Activated CD8-positive, alpha-beta memory T cell treated with anti-CD3 and anti-CD28 coated beads for 1 hour (primary cell): ENCODE results near the gene ZNF385C.

Experiments used
- DNase-seq, 2 donors: peaks; one replicate each; pipeline ENCODE4 v3.0.0-alpha.2; 2020; ENCODE audit warnings: low read depth in 1 of 2; ENCODE audit errors: extremely low read depth in 1 of 2

ZNF385C gene

GRCh38 chr17:42052346-42052877, 45.9 kb downstream of the ZNF385C start:
- no peak for DNase-seq

GRCh38 chr17:42051645-42052044, 46.6 kb downstream of the ZNF385C start:
- DNase-seq = no peak

GRCh38 chr17:42051013-42051400, 47.3 kb downstream of the ZNF385C start:
- no peak for DNase-seq

GRCh38 chr17:42050393-42051012, 47.8 kb downstream of the ZNF385C start, which contains the start of gene C17orf113:
TSS of gene C17orf113 (minus strand) at chr17:42050601. CDS start at chr17:42043376, 7,225 bp downstream.
- peak in 1 of 2 donors; percentile 31 for DNase-seq

- DNase-seq = no peak
These were observed 48.4 kb downstream of the ZNF385C start for GRCh38 chr17:42049834-42050392.

GRCh38 chr17:42047343-42047742, 50.9 kb downstream of the ZNF385C start:
- DNase-seq = no peak

GRCh38 chr17:42045719-42046118, 52.6 kb downstream of the ZNF385C start:
- no peak for DNase-seq

GRCh38 chr17:42042598-42043319, 55.5 kb downstream of the ZNF385C start:
- no peak for DNase-seq

GRCh38 chr17:42041619-42042018, 56.7 kb downstream of the ZNF385C start:
- DNase-seq = no peak

- no peak for DNase-seq
These were observed 57.5 kb downstream of the ZNF385C start for GRCh38 chr17:42040818-42041217.

GRCh38 chr17:42039794-42040763, 58.2 kb downstream of the ZNF385C start:
- DNase-seq = no peak

GRCh38 chr17:42038221-42038973, 59.9 kb downstream of the ZNF385C start:
- DNase-seq = no peak

- no peak for DNase-seq
These were observed 64.2 kb downstream of the ZNF385C start for GRCh38 chr17:42034059-42034458.

- no peak for DNase-seq
These were observed 66.7 kb downstream of the ZNF385C start for GRCh38 chr17:42031584-42031983.

GRCh38 chr17:42028791-42029127, 69.5 kb downstream of the ZNF385C start:
- no peak for DNase-seq

- no peak for DNase-seq
These were observed 70.1 kb downstream of the ZNF385C start for GRCh38 chr17:42027961-42028790.

GRCh38 chr17:42027590-42027889, 70.7 kb downstream of the ZNF385C start:
- DNase-seq = no peak

GRCh38 chr17:42026857-42027589, 71.2 kb downstream of the ZNF385C start:
- DNase-seq = no peak

- DNase-seq = no peak
These were observed 72.3 kb downstream of the ZNF385C start for GRCh38 chr17:42025936-42026335.
